ENCODE measurements around the gene THAP5.

DNA sequence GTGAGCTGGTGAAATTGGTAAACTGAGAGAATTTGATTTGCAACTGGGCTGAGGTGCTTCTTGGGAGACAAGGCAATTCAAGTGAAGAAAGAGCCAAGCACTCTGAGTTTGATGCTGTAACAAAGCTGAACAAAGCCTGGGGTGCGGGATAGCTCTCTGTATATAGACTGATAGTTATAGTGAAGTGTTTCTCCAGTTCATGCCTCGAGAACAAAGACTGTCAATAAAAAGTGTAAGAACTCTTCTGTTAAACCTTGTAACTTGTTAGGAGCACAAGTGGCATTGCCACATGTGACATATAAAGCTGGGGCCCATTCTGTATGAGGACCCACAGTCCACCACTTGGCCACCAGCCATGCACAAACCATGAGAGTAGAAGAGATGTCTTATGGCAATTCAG, 32.3 kb downstream of the THAP5 start:
- TF ChIP-seq POLR2A (IDR thresholded peaks at IDR 0.05), result no peak
- TF ChIP-seq, protein P1, sequence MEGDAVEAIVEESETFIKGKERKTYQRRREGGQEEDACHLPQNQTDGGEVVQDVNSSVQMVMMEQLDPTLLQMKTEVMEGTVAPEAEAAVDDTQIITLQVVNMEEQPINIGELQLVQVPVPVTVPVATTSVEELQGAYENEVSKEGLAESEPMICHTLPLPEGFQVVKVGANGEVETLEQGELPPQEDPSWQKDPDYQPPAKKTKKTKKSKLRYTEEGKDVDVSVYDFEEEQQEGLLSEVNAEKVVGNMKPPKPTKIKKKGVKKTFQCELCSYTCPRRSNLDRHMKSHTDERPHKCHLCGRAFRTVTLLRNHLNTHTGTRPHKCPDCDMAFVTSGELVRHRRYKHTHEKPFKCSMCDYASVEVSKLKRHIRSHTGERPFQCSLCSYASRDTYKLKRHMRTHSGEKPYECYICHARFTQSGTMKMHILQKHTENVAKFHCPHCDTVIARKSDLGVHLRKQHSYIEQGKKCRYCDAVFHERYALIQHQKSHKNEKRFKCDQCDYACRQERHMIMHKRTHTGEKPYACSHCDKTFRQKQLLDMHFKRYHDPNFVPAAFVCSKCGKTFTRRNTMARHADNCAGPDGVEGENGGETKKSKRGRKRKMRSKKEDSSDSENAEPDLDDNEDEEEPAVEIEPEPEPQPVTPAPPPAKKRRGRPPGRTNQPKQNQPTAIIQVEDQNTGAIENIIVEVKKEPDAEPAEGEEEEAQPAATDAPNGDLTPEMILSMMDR (IDR thresholded peaks at IDR 0.05), result no peak
